Mesenchymal stem cell (in vitro differentiated cells and primary cell): ENCODE data around the gene MACO1.

Experiments used
- DNase-seq: peaks from one replicate; pipeline ENCODE4 v3.0.0-alpha.2; 2013
- H2AFZ ChIP-seq: one replicate; pipeline ENCODE4 v1.6.1; 2013; ENCODE audit warnings: low read depth, mild to moderate bottlenecking, control low read depth, inconsistent platforms, low read length, moderate library complexity
- H2AK5ac ChIP-seq: 2 replicates; pipeline ENCODE4 v1.6.1; 2013; ENCODE audit warnings: low read length, moderate library complexity, mild to moderate bottlenecking, inconsistent platforms; ENCODE audit not compliant: severe bottlenecking
- H2BK120ac ChIP-seq: one replicate; pipeline ENCODE4 v1.6.1; 2013; ENCODE audit warnings: low read depth, mild to moderate bottlenecking, inconsistent platforms, low read length, moderate library complexity
- H2BK12ac ChIP-seq, 2 experiments: one replicate each; pipeline ENCODE4 v1.6.1; 2013; ENCODE audit warnings: inconsistent platforms in 2 of 2, low read length in 2 of 2, mild to moderate bottlenecking in 2 of 2, moderate library complexity in 2 of 2, control low read depth in 1 of 2
- H2BK15ac ChIP-seq: one replicate; pipeline ENCODE4 v1.6.1; 2013; ENCODE audit warnings: mild to moderate bottlenecking, low read depth, inconsistent platforms; ENCODE audit not compliant: poor library complexity, severe bottlenecking
- H2BK5ac ChIP-seq: 2 replicates; pipeline ENCODE4 v1.6.1; 2013; ENCODE audit warnings: low read depth, mild to moderate bottlenecking, low read length, control low read depth, inconsistent platforms; ENCODE audit not compliant: poor library complexity, severe bottlenecking
- H3K14ac ChIP-seq, 2 experiments: one replicate each; pipeline ENCODE4 v1.6.1; 2013; ENCODE audit warnings: inconsistent platforms in 2 of 2, low read length in 2 of 2, control low read depth in 1 of 2, mild to moderate bottlenecking in 1 of 2, moderate library complexity in 1 of 2
- H3K18ac ChIP-seq, 2 experiments: one replicate each; pipeline ENCODE4 v1.6.1; 2013; ENCODE audit warnings: inconsistent platforms in 2 of 2, low read length in 2 of 2, control low read depth in 1 of 2, low read depth in 1 of 2, mild to moderate bottlenecking in 1 of 2
- H3K23ac ChIP-seq, 2 experiments: one replicate each; pipeline ENCODE4 v1.6.1; 2013; ENCODE audit warnings: inconsistent platforms in 2 of 2, low read length in 2 of 2, mild to moderate bottlenecking in 2 of 2, moderate library complexity in 2 of 2, control low read depth in 1 of 2
- H3K27ac ChIP-seq: 2 replicates; pipeline ENCODE4 v1.5.1; 2013; ENCODE audit warnings: mild to moderate bottlenecking, moderate library complexity, low read length, control low read depth, inconsistent platforms; ENCODE audit not compliant: poor library complexity, severe bottlenecking
- H3K27me3 ChIP-seq, 2 experiments: 2 replicates each; pipeline versions ENCODE4 v1.6.1 to v1.7.0; 2013; ENCODE audit warnings: low read length in 2 of 2, mild to moderate bottlenecking in 2 of 2, moderate library complexity in 2 of 2, control low read depth in 1 of 2, inconsistent platforms in 1 of 2; ENCODE audit not compliant: control insufficient read depth in 1 of 2, insufficient read depth in 1 of 2
- H3K36me3 ChIP-seq, 2 experiments: 2 replicates each; pipeline versions ENCODE4 v1.6.1 to v1.7.0; 2013; ENCODE audit warnings: low read length in 2 of 2, control low read depth in 1 of 2, inconsistent platforms in 1 of 2, low read depth in 1 of 2, mild to moderate bottlenecking in 1 of 2; ENCODE audit not compliant: insufficient read depth in 2 of 2, control insufficient read depth in 1 of 2
- H3K4ac ChIP-seq, 2 experiments: one replicate each; pipeline ENCODE4 v1.6.1; 2013; ENCODE audit warnings: inconsistent platforms in 2 of 2, low read length in 2 of 2, mild to moderate bottlenecking in 2 of 2, moderate library complexity in 2 of 2, control low read depth in 1 of 2, low read depth in 1 of 2
- H3K4me1 ChIP-seq: 2 replicates; pipeline ENCODE4 v1.6.1; 2013; ENCODE audit warnings: low read depth, low read length, control low read depth; ENCODE audit not compliant: control insufficient read depth, insufficient read depth
- H3K4me2 ChIP-seq: 2 replicates; pipeline ENCODE4 v1.6.1; 2013; ENCODE audit warnings: low read length, mild to moderate bottlenecking, inconsistent platforms; ENCODE audit not compliant: poor library complexity, severe bottlenecking
- H3K4me3 ChIP-seq, 2 experiments: 2 replicates each; pipeline versions ENCODE4 v1.5.1 to v1.7.0; 2013; ENCODE audit warnings: low read length in 2 of 2, mild to moderate bottlenecking in 2 of 2, control low read depth in 1 of 2, low read depth in 1 of 2; ENCODE audit not compliant: insufficient read depth in 1 of 2
- H3K79me1 ChIP-seq: replicated peaks from 2 replicates; pipeline ENCODE4 v1.6.1; 2013; ENCODE audit warnings: mild to moderate bottlenecking, control low read depth, low read length, inconsistent platforms; ENCODE audit not compliant: poor library complexity, severe bottlenecking
- H3K9ac ChIP-seq: 2 replicates; pipeline ENCODE4 v1.7.0; 2013; ENCODE audit warnings: mild to moderate bottlenecking, low read length, moderate library complexity
- H3K9me3 ChIP-seq: 2 replicates; pipeline ENCODE4 v1.7.0; 2013; ENCODE audit warnings: mild to moderate bottlenecking, low read length; ENCODE audit not compliant: control insufficient read depth
- H4K8ac ChIP-seq: one replicate; pipeline ENCODE4 v1.6.1; 2013; ENCODE audit warnings: inconsistent platforms, mild to moderate bottlenecking, low read length, moderate library complexity
- H4K91ac ChIP-seq: one replicate; pipeline ENCODE4 v1.6.1; 2013; ENCODE audit warnings: mild to moderate bottlenecking, low read length, inconsistent platforms
- WGBS: methylation state at CpG from one replicate; pipeline ENCODE4 v1.1.7; 2013; ENCODE audit warnings: mixed read lengths; 5-methylcytosine and 5-hydroxymethylcytosine counted together

The MACO1 gene

GRCh38 chr1:25513666-25514065 is 83.0 kb downstream of the MACO1 start:
- H3K27ac ChIP-seq, result no peak overlapping the region
- H3K79me1 ChIP-seq, result no peaks in the 10 kb centered on the region
- no peak overlapping the region for H3K14ac ChIP-seq
- 74% methylated on average over 4 of the region's 4 CpGs for WGBS
- H3K9me3 ChIP-seq, result peaks cover 3% of the 10 kb centered on the region
- no peak overlapping the region for H2AFZ ChIP-seq
- no peak overlapping the region for H2BK5ac ChIP-seq
- DNase-seq, result no peak
- H2BK120ac ChIP-seq, result no peak overlapping the region
- H4K8ac ChIP-seq, result no peak overlapping the region
- H3K4me2 ChIP-seq, result no peak overlapping the region
- H3K36me3 ChIP-seq, result no peaks in the 10 kb centered on the region
- no peak overlapping the region for H3K4me3 ChIP-seq
- peaks cover 0 to 33% of the 10 kb centered on the region in 2 experiments for H3K27me3 ChIP-seq
- no peak overlapping the region for H3K18ac ChIP-seq
- H4K91ac ChIP-seq, result no peak overlapping the region
- peaks cover 2% of the 10 kb centered on the region for H3K4me1 ChIP-seq
- H3K23ac ChIP-seq, result no peak overlapping the region
- H3K4ac ChIP-seq, result no peak overlapping the region
- no peak overlapping the region for H3K9ac ChIP-seq
- H2BK12ac ChIP-seq, result no peak overlapping the region
- H2AK5ac ChIP-seq, result no peak overlapping the region
- no peak overlapping the region for H2BK15ac ChIP-seq

DNA sequence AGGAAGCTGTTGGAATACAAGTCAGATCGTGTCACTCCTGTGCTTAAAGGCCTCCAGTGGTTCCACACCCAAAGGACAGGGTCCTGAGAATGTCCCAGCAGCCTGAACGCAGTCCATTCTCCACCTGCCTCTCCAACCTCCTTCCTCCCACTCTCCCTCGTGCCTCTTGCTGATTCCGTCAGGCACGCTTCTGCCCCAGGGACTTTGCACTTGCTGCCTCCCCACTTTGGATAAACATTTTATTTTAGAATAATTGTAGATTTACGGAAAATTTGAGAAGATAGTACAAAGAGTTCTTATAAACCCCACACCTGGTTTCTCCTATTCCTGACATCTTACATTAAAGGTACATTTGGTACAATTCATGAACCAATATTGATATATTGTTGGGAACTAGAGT is 84.3 kb downstream of the MACO1 start:
- peaks cover 7% of the 10 kb centered on the region for H3K4me1 ChIP-seq
- H3K14ac ChIP-seq, result no peak overlapping the region
- H3K18ac ChIP-seq, result no peak overlapping the region
- H3K9ac ChIP-seq, result no peak overlapping the region
- no peak overlapping the region for H2BK120ac ChIP-seq
- H2AFZ ChIP-seq, result no peak overlapping the region
- no peak overlapping the region for H2BK5ac ChIP-seq
- no peak overlapping the region for H3K4ac ChIP-seq
- 78% methylated on average over 1 of the region's 6 CpGs for WGBS
- H3K27me3 ChIP-seq, result peaks cover 0 to 33% of the 10 kb centered on the region in 2 experiments
- no peak overlapping the region for H2AK5ac ChIP-seq
- no peak overlapping the region for H2BK15ac ChIP-seq
- H3K9me3 ChIP-seq, result peaks cover 3% of the 10 kb centered on the region
- no peak overlapping the region for H4K91ac ChIP-seq
- H3K36me3 ChIP-seq, result no peaks in the 10 kb centered on the region
- no peak overlapping the region for H4K8ac ChIP-seq
- no peak for DNase-seq
- no peak overlapping the region for H2BK12ac ChIP-seq
- no peak overlapping the region for H3K4me3 ChIP-seq
- H3K4me2 ChIP-seq, result no peak overlapping the region
- no peaks in the 10 kb centered on the region for H3K79me1 ChIP-seq
- no peak overlapping the region for H3K27ac ChIP-seq
- H3K23ac ChIP-seq, result no peak overlapping the region

DNA sequence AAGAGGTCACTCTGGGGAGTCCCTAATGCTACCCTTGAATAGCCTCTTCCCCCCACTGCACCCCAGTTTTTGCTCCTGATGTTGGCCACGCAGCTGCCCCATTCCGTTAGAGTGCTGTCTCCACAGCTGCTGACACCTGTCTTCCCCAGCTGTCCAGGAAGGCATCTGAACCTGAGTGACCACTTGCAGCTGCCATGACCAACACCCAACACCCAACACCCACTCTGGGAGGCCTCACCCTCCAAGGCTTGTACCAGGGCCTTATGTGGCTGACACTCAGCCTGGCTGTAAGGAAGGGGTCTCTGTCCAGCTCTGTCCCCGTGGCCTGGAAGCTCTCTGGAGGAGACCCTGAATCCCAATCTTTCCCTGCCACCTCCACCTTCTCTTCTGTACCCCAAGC is 86.0 kb downstream of the MACO1 start:
- no peak overlapping the region for H3K4ac ChIP-seq
- H4K91ac ChIP-seq, result no peak overlapping the region
- no peak overlapping the region for H3K9ac ChIP-seq
- H3K18ac ChIP-seq, result no peak overlapping the region
- no peak overlapping the region for H2AK5ac ChIP-seq
- H2BK15ac ChIP-seq, result no peak overlapping the region
- 61% methylated on average over 3 of the region's 3 CpGs for WGBS
- no peak overlapping the region for H3K4me2 ChIP-seq
- H3K27ac ChIP-seq, result no peak overlapping the region
- H3K27me3 ChIP-seq, result peaks cover 0 to 33% of the 10 kb centered on the region in 2 experiments
- H3K79me1 ChIP-seq, result no peaks in the 10 kb centered on the region
- no peak overlapping the region for H4K8ac ChIP-seq
- no peak overlapping the region for H3K23ac ChIP-seq
- no peak for DNase-seq
- no peaks in the 10 kb centered on the region for H3K36me3 ChIP-seq
- H2AFZ ChIP-seq, result no peak overlapping the region
- H2BK12ac ChIP-seq, result no peak overlapping the region
- no peak overlapping the region for H3K4me3 ChIP-seq
- no peak overlapping the region for H2BK5ac ChIP-seq
- H2BK120ac ChIP-seq, result no peak overlapping the region
- H3K14ac ChIP-seq, result no peak overlapping the region
- H3K9me3 ChIP-seq, result peaks cover 3% of the 10 kb centered on the region
- peaks cover 11% of the 10 kb centered on the region for H3K4me1 ChIP-seq

DNA sequence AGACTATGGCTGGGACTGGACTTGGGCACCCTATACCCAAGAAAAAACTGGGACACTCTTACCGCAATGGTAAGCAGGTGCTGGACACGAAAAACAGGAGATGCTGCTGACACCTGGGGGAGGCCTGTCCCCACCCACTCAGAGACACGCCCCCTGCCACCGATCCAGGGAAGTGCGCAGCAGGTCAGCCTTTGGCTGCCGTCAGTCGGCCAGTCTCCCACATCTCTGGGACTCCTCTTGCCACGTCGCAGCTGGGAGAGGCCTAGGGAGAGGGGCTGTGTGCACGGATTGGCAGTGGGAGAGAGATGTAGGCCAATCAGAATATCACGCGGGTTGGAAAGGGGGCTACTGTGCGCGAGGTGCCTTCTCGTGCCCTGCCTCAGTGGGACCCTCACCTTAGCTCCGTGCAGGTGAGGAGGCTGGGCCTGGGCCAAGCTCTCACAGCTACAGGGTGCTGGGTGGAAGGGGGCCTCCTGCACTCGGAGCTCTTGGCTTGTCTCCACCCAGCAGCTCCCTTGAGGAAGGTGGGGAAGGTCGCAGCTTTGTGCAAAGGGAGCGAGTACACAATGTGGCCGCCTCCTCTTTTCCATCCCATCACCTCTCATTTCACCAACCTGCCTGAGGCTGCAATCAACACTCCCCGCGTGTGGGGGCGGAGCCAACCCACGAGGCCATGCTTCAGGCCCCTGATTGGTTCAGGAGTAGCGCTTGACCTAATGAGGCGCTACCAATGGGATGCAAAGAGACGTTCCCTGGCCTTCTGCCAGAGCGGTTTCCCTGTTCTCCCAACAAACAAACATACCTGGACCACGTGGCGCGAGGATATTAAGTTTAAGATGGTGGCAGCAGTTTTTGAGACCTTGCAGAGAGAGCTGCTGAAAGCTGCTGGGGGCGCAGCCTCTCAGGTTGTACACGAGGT is 87.0 kb downstream of the MACO1 start:
- H2AK5ac ChIP-seq, result no peak overlapping the region
- DNase-seq, result no peak
- H2BK15ac ChIP-seq, result no peak overlapping the region
- H2AFZ ChIP-seq, result no peak overlapping the region
- no peak overlapping the region for H3K23ac ChIP-seq
- peaks cover 3% of the 10 kb centered on the region for H3K9me3 ChIP-seq
- no peak overlapping the region for H4K91ac ChIP-seq
- no peak overlapping the region for H4K8ac ChIP-seq
- no peak overlapping the region for H2BK5ac ChIP-seq
- H3K9ac ChIP-seq, result no peak overlapping the region
- no peak overlapping the region for H3K4ac ChIP-seq
- H3K18ac ChIP-seq, result no peak overlapping the region
- 55% methylated on average over 33 of the region's 33 CpGs for WGBS
- no peak overlapping the region for H3K14ac ChIP-seq
- no peak overlapping the region for H3K4me2 ChIP-seq
- H2BK12ac ChIP-seq, result no peak overlapping the region
- H3K27ac ChIP-seq, result no peak overlapping the region
- H2BK120ac ChIP-seq, result no peak overlapping the region
- no peak overlapping the region for H3K4me3 ChIP-seq
- H3K36me3 ChIP-seq, result no peaks in the 10 kb centered on the region
- peaks cover 20% of the 10 kb centered on the region for H3K4me1 ChIP-seq
- no peaks in the 10 kb centered on the region for H3K79me1 ChIP-seq
- peaks cover 0 to 38% of the 10 kb centered on the region in 2 experiments for H3K27me3 ChIP-seq
